Superior temporal gyrus (tissue), 1 donor: ENCODE measurements around the gene SPRR2F.

ENCODE experiments used
- DNase-seq: peaks from one replicate; pipeline ENCODE4 v3.0.0-alpha.2; 2016; ENCODE audit errors: extremely low spot score

Gene SPRR2F

GRCh38 chr1:153072806-153073726, 40.2 kb downstream of the SPRR2F start:
- DNase-seq: no peak

GRCh38 chr1:153071511-153071910, 41.8 kb downstream of the SPRR2F start, which contains the start of gene SPRR2B:
Gene SPRR2B (minus strand): TSS chr1:153071611. CDS start chr1:153070839, 772 bp downstream.
- DNase-seq: no peak

- no peak for DNase-seq
Observed at GRCh38 chr1:153070243-153070642, 43.1 kb downstream of the SPRR2F start.
